Activated T-cell treated with anti-CD3 and anti-CD28 coated beads for 24 hours (primary cell): ENCODE measurements around the gene OIP5.
"Not testable (repeated sequence)": the region's sequence is repeated elsewhere in the genome, so short reads cannot be mapped to it uniquely, and the experiment has no call there.

Experiments used
- DNase-seq: peaks from one replicate; pipeline ENCODE4 v3.0.0-alpha.2; 2020; ENCODE audit warnings: low read depth

OIP5 gene

DNA sequence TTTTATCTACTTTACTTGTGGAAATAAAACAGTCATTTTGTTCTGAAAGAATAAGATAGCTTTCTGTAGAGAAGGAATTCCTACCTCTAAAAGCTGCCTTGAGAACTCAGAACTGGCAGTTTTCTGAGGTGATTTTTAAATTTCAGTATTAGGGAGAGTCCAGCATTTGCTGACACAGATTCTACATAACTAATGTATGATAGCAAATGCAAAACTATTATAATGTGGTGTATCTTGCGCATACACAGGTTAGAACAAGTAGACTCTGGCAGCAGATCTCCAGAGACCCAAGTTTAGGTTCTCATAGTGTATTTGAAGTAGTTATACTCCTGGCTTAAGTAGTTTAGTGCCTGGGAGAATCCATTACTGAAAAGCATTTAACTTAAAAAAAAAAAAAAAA, 30.8 kb downstream of the OIP5 start:
- no peak for DNase-seq

DNA sequence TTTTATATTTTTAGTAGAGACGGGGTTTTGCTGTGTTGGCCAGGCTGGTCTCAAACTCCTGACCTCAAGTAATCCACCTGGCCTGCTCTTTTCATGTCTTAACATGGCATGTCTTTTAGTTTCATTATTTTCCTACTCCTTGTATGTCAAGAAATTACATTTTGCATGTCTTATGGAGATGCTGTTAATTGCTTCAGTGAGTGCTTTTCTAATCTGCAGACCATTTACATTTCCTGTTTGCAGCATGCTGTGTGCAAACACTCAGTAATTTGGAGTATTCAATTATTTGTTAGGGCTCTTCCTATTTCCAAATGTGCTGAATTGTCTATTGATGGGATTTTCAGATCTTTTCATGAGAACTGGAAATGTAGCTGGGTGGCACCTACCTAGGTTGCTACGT, 31.3 kb downstream of the OIP5 start:
- DNase-seq: not testable (repeated sequence)

- no peak for DNase-seq
Observed at GRCh38 chr15:41292521-41292920, 39.9 kb downstream of the OIP5 start.

- DNase-seq: no peak
Observed at GRCh38 chr15:41291065-41291631, 41.2 kb downstream of the OIP5 start.

- no peak for DNase-seq
Observed at GRCh38 chr15:41289953-41290352, 42.4 kb downstream of the OIP5 start.

GRCh38 chr15:41288464-41288863, 43.9 kb downstream of the OIP5 start:
- DNase-seq: no peak

DNA sequence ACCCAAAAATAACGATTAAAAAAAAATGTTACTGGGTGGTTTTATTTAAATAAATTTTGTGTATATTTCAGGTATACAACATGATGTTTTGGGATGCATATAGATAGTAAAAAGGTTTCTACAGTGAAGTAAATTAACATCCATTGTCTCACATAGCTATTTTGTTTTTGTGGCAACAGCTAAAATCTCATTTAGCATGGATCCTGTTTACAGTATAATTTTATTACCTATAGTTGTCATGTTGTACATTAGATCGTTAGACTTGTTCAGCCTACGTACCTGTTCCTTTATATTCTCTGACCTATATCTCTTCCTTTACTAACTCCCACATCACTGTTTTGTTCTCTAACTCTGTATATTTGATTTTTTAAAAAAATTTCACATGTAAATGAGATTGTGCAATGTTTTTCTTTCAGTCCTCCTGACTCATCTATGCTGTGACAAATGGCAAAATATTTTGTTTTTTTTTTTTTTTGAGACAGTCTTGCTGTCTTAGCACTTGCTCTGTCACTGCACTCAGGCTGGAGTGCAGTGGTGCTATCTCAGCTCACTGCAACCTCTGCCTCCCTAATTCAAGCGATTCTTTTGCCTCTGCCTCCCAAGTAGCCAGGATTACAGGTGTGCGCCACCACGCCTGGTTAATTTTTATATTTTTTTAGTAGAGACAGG, 45.6 kb downstream of the OIP5 start:
- DNase-seq: no peak

GRCh38 chr15:41285285-41285684, 47.1 kb downstream of the OIP5 start:
- DNase-seq: no peak

- peak; percentile 2 for DNase-seq
Observed at GRCh38 chr15:41284427-41285177, 47.8 kb downstream of the OIP5 start.

- peak; percentile 97 for DNase-seq
Observed at GRCh38 chr15:41283653-41284426, 48.6 kb downstream of the OIP5 start.

- not testable (repeated sequence) for DNase-seq
Observed at GRCh38 chr15:41282980-41283652, 49.3 kb downstream of the OIP5 start.

DNA sequence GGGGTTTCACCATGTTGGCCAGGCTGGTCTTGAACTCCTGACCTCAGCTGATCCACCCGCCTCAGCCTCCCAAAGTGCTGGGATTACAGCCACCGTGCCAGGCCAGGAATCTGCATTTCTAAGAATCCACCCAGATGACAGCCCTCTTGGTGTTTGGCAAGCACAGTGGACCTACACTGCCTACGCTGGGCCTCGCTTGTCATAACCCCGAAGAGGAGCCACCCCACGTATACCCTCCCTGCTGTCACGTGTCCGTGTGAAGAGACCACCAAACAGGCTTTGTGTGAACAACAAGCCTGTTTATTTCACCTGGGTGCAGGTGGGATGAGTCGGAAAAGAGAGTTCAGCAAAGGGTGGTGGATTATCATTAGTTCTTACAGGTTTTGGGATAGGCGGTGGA, 50.0 kb downstream of the OIP5 start:
- DNase-seq: not testable (repeated sequence)

- no peak for DNase-seq
Observed at GRCh38 chr15:41281236-41281635, 51.2 kb downstream of the OIP5 start.

- DNase-seq: no peak
Observed at GRCh38 chr15:41279535-41280283, 52.7 kb downstream of the OIP5 start.

DNA sequence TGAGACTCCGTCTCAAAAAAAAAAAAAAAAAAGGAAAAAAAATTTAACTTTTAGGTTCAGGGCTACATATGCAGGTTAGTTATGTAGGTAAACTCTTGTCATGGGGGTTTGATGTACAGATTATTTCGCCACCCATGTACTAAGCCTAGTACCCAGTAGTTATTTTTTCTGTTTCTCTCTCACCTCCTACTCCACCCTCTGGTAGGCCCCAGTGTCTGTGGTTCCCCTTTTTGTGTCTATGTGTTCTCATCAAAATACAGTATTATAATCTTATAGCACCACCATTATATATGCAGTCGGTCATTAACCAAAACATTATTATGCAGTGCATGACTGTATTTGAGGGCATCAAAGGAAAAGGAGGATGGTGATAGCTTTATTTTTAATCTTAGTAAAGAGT, 54.1 kb downstream of the OIP5 start:
- DNase-seq: no peak

GRCh38 chr15:41276831-41277230, 55.6 kb downstream of the OIP5 start:
- DNase-seq: no peak

DNA sequence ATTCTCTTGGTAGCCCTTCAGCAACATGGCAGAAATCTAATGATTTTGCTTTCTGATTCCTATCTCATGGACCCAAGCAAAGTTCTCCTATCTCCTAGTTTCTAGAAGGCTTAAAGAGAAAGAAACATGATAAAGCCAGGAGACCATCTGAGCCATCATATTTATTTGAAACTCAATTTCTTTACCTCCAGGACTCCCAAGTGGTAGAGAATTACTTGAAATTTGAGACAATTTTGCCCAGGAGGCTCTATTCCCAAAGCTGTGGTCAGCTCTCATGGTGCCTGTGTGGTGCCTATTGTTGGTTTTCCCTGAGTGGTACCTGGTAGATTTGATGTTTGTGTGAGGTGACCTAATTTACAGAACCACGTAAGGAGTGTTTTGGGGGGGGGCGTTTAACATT, 62.5 kb downstream of the OIP5 start:
- DNase-seq: no peak

DNA sequence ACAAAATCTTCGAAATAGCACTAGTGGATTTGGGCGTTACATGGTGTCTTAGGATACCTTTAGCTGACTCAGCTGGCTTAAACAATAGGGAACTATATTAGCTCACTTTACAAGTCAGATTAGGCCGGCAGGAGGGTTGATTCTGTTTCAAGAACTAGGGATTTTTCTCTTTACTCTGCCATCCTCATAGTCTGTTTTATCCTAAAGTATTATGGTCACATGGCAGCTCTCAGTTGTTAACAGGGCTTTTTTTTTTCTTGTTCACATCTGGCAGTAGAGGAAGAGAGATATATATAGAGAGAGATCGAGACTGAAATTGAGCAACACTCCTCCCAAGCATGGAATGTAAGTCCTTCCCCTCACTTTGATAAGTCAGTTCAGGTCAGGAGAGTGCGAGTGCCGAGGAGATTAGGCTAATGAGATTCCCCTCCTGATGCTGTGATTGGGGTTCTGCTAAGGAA, 68.5 kb downstream of the OIP5 start:
- no peak for DNase-seq

- no peak for DNase-seq
Observed at GRCh38 chr15:41262571-41262970, 69.8 kb downstream of the OIP5 start.

- DNase-seq: not testable (repeated sequence)
Observed at GRCh38 chr15:41260924-41261323, 71.5 kb downstream of the OIP5 start.

DNA sequence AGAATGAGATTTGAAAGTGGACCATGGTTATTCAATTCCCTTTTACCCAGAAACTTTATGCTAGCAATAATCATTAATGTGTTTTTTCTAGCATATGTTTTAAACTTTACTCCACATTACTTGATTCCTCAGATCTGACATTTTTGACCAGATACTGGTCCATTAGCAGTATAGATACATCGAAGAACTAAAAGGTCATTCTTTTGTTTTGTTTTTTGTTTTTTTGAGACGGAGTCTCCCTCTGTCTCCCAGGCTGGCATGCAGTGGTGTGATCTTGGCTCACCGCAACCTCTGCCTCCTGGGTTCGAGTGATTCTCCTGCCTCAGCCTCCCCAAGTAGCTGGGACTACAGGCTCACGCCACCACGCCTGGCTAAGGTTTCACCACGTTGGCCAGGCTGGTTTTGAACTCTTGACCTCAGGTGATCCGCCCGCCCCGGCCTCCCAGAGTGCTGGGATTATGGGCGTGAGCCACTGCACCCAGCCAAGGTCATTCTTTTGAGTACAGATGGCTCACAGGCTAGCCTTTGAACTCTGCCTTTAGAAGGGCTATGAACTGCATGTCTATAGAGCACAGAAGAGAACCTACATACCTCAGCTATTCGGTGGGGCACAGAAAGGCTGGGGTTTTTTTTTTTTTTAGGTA, 72.7 kb downstream of the OIP5 start:
- no peak for DNase-seq
